HEK293 (cell line): ENCODE measurements around the gene TMEM51.

ENCODE experiments used
- CTCF ChIA-PET: fragments of 350-600 bp; formaldehyde crosslinking; extraction: SDS; loops from one replicate; lab custom pipeline; 2021; ENCODE audit warnings: antibody characterized with exemption; lab: Yijun Ruan, JAX
- POLR2A ChIA-PET: fragments of 300-600 bp; formaldehyde crosslinking; extraction: SDS; loops from one replicate; lab custom pipeline; 2020; ENCODE audit warnings: antibody characterized with exemption, inconsistent platforms; lab: Yijun Ruan, JAX
- H3K27ac ChIP-seq: fragments of 200-500 bp; sonication (Bioruptor generic); 2 replicates; pipeline ENCODE4 v1.5.1; 2014; ENCODE audit warnings: low read depth, low read length, control low read depth, inconsistent platforms; ENCODE audit errors: extremely low read depth
- H3K36me3 ChIP-seq, 2 experiments: fragments of 200-500 bp in 1 of 2; sonication (Bioruptor generic) in 1 of 2; 1 replicate in 1 of 2; 2 replicates in 1 of 2; pipeline ENCODE4 v1.5.1; 2014 to 2017; ENCODE audit warnings: inconsistent platforms in 2 of 2, low read length in 2 of 2; ENCODE audit not compliant: control insufficient read depth in 2 of 2, insufficient read depth in 1 of 2
- H3K4me1 ChIP-seq: fragments of 200-500 bp; sonication (Bioruptor generic); 2 replicates; pipeline ENCODE4 v1.5.1; 2014; ENCODE audit warnings: mild to moderate bottlenecking, low read length, inconsistent platforms; ENCODE audit not compliant: control insufficient read depth, insufficient read depth
- H3K4me3 ChIP-seq: 2 replicates; pipeline ENCODE4 v1.5.1; 2011; ENCODE audit warnings: low read depth, mild to moderate bottlenecking, control low read depth, low read length, moderate library complexity
- H3K9me3 ChIP-seq: fragments of 200-500 bp; sonication (Bioruptor generic); 2 replicates; pipeline ENCODE4 v1.5.1; 2014; ENCODE audit warnings: low read depth, low read length, inconsistent platforms; ENCODE audit not compliant: control insufficient read depth, insufficient read depth
- AEBP2 ChIP-seq: fragments of 450-650 bp; formaldehyde crosslinking; IDR thresholded peaks from 2 replicates; pipeline ENCODE4 v1.5.1; 2016; ENCODE audit warnings: missing biosample characterization, missing genetic modification characterization, borderline replicate concordance
- EGR2 ChIP-seq: fragments of 450-650 bp; formaldehyde crosslinking; IDR thresholded peaks from 2 replicates; pipeline ENCODE4 v1.5.1; 2016; ENCODE audit warnings: low read depth, missing biosample characterization, missing genetic modification characterization
- GFI1B ChIP-seq: fragments of 450-650 bp; formaldehyde crosslinking; IDR thresholded peaks from 2 replicates; pipeline ENCODE4 v1.5.1; 2016; ENCODE audit warnings: missing biosample characterization, missing genetic modification characterization
- GLIS1 ChIP-seq: fragments of 450-650 bp; formaldehyde crosslinking; IDR thresholded peaks from 2 replicates; pipeline ENCODE4 v1.5.1; 2016; ENCODE audit warnings: missing biosample characterization, missing genetic modification characterization
- IKZF3 ChIP-seq: fragments of 450-650 bp; IDR thresholded peaks from 2 replicates; pipeline ENCODE4 v1.5.0; 2018; ENCODE audit warnings: missing biosample characterization, mild to moderate bottlenecking, missing genetic modification characterization, moderate library complexity
- PRDM1 ChIP-seq: fragments of 450-650 bp; formaldehyde crosslinking; IDR thresholded peaks from 2 replicates; pipeline ENCODE4; 2016; ENCODE audit warnings: missing biosample characterization, missing genetic modification characterization
- SP2 ChIP-seq: fragments of 450-650 bp; formaldehyde crosslinking; IDR thresholded peaks from 2 replicates; pipeline ENCODE4 v1.5.1; 2016; ENCODE audit warnings: missing biosample characterization, missing genetic modification characterization
- SP7 ChIP-seq: fragments of 450-650 bp; formaldehyde crosslinking; IDR thresholded peaks from 2 replicates; pipeline ENCODE4 v1.5.1; 2016; ENCODE audit warnings: missing biosample characterization, missing genetic modification characterization
- WT1 ChIP-seq: fragments of 450-650 bp; formaldehyde crosslinking; IDR thresholded peaks from 2 replicates; pipeline ENCODE4 v1.5.1; 2016; ENCODE audit warnings: missing biosample characterization, missing genetic modification characterization
- ZBTB21 ChIP-seq: fragments of 450-650 bp; formaldehyde crosslinking; IDR thresholded peaks from 2 replicates; pipeline ENCODE4 v1.5.1; 2017; ENCODE audit warnings: missing biosample characterization, missing genetic modification characterization
- ZBTB26 ChIP-seq: fragments of 450-650 bp; formaldehyde crosslinking; optimal IDR thresholded peaks from 2 replicates; pipeline ENCODE3; 2016; ENCODE audit warnings: missing biosample characterization, mild to moderate bottlenecking, missing genetic modification characterization
- ZBTB48 ChIP-seq: fragments of 450-650 bp; formaldehyde crosslinking; IDR thresholded peaks from 2 replicates; pipeline ENCODE4 v1.5.1; 2016; ENCODE audit warnings: missing biosample characterization, missing genetic modification characterization
- ZFP41 ChIP-seq: fragments of 450-650 bp; formaldehyde crosslinking; IDR thresholded peaks from 2 replicates; pipeline ENCODE4 v1.5.1; 2016; ENCODE audit warnings: missing biosample characterization, missing genetic modification characterization, borderline replicate concordance
- ZFP69B ChIP-seq: fragments of 450-650 bp; formaldehyde crosslinking; IDR thresholded peaks from 2 replicates; pipeline ENCODE4 v1.5.1; 2016; ENCODE audit warnings: missing biosample characterization, missing genetic modification characterization
- ZIC2 ChIP-seq: fragments of 450-650 bp; formaldehyde crosslinking; IDR thresholded peaks from 2 replicates; pipeline ENCODE4 v1.5.1; 2016; ENCODE audit warnings: missing biosample characterization, missing genetic modification characterization
- ZNF10 ChIP-seq: fragments of 450-650 bp; formaldehyde crosslinking; IDR thresholded peaks from 2 replicates; pipeline ENCODE4 v1.5.1; 2017; ENCODE audit warnings: missing biosample characterization, missing genetic modification characterization
- ZNF202 ChIP-seq: fragments of 450-650 bp; formaldehyde crosslinking; IDR thresholded peaks from 2 replicates; pipeline ENCODE4 v1.5.1; 2016; ENCODE audit warnings: missing biosample characterization, missing genetic modification characterization, borderline replicate concordance
- ZNF23 ChIP-seq: fragments of 450-650 bp; formaldehyde crosslinking; IDR thresholded peaks from 2 replicates; pipeline ENCODE4 v1.5.1; 2016; ENCODE audit warnings: missing biosample characterization, missing genetic modification characterization, borderline replicate concordance
- ZNF239 ChIP-seq: fragments of 450-650 bp; formaldehyde crosslinking; IDR thresholded peaks from 2 replicates; pipeline ENCODE4 v1.5.1; 2016; ENCODE audit warnings: missing biosample characterization, missing genetic modification characterization
- ZNF266 ChIP-seq: fragments of 450-650 bp; formaldehyde crosslinking; IDR thresholded peaks from 2 replicates; pipeline ENCODE4 v1.5.1; 2016; ENCODE audit warnings: missing biosample characterization, missing genetic modification characterization, low read depth
- ZNF391 ChIP-seq: fragments of 450-650 bp; formaldehyde crosslinking; IDR thresholded peaks from 2 replicates; pipeline ENCODE4 v1.5.1; 2016; ENCODE audit warnings: low read depth, missing biosample characterization, missing genetic modification characterization, borderline replicate concordance
- ZNF548 ChIP-seq: fragments of 450-650 bp; formaldehyde crosslinking; IDR thresholded peaks from 2 replicates; pipeline ENCODE4 v1.5.1; 2016; ENCODE audit warnings: missing biosample characterization, missing genetic modification characterization
- ZNF580 ChIP-seq: fragments of 450-650 bp; formaldehyde crosslinking; IDR thresholded peaks from 2 replicates; pipeline ENCODE4 v1.5.1; 2016; ENCODE audit warnings: missing biosample characterization, missing genetic modification characterization
- ZNF658 ChIP-seq: fragments of 450-650 bp; formaldehyde crosslinking; IDR thresholded peaks from 2 replicates; pipeline ENCODE4; 2016; ENCODE audit warnings: missing biosample characterization, missing genetic modification characterization
- ZNF660 ChIP-seq: fragments of 450-650 bp; IDR thresholded peaks from 2 replicates; pipeline ENCODE4 v1.5.1; 2018; ENCODE audit warnings: missing biosample characterization, mild to moderate bottlenecking, missing genetic modification characterization
- ZNF677 ChIP-seq: fragments of 450-650 bp; IDR thresholded peaks from 2 replicates; pipeline ENCODE4 v1.5.0; 2018; ENCODE audit warnings: missing biosample characterization, mild to moderate bottlenecking, missing genetic modification characterization, moderate library complexity
- ZNF76 ChIP-seq: fragments of 450-650 bp; formaldehyde crosslinking; IDR thresholded peaks from 2 replicates; pipeline ENCODE4; 2016; ENCODE audit warnings: low read depth, missing biosample characterization, missing genetic modification characterization, borderline replicate concordance
- ZNF792 ChIP-seq: fragments of 450-650 bp; formaldehyde crosslinking; IDR thresholded peaks from 2 replicates; pipeline ENCODE4 v1.5.1; 2016; ENCODE audit warnings: missing biosample characterization, missing genetic modification characterization
- ZSCAN16 ChIP-seq: fragments of 450-650 bp; formaldehyde crosslinking; IDR thresholded peaks from 2 replicates; pipeline ENCODE4 v1.5.1; 2016; ENCODE audit warnings: missing biosample characterization, missing genetic modification characterization
- ZSCAN30 ChIP-seq: fragments of 450-650 bp; IDR thresholded peaks from 2 replicates; pipeline ENCODE4 v1.5.1; 2018; ENCODE audit warnings: missing biosample characterization, mild to moderate bottlenecking, missing genetic modification characterization, moderate library complexity
- ZXDB ChIP-seq: fragments of 450-650 bp; formaldehyde crosslinking; IDR thresholded peaks from 2 replicates; pipeline ENCODE4 v1.5.1; 2016; ENCODE audit warnings: missing biosample characterization, missing genetic modification characterization
- TF ChIP-seq, protein P1 (sequence below): fragments of 450-650 bp; formaldehyde crosslinking; IDR thresholded peaks from 2 replicates; pipeline ENCODE4 v1.5.1; 2017; ENCODE audit warnings: missing biosample characterization, mild to moderate bottlenecking, missing genetic modification characterization, moderate library complexity
- TF ChIP-seq, protein P2 (sequence below): fragments of 450-650 bp; formaldehyde crosslinking; IDR thresholded peaks from 2 replicates; pipeline ENCODE4 v1.5.1; 2016; ENCODE audit warnings: missing biosample characterization, missing genetic modification characterization

TMEM51 gene

DNA sequence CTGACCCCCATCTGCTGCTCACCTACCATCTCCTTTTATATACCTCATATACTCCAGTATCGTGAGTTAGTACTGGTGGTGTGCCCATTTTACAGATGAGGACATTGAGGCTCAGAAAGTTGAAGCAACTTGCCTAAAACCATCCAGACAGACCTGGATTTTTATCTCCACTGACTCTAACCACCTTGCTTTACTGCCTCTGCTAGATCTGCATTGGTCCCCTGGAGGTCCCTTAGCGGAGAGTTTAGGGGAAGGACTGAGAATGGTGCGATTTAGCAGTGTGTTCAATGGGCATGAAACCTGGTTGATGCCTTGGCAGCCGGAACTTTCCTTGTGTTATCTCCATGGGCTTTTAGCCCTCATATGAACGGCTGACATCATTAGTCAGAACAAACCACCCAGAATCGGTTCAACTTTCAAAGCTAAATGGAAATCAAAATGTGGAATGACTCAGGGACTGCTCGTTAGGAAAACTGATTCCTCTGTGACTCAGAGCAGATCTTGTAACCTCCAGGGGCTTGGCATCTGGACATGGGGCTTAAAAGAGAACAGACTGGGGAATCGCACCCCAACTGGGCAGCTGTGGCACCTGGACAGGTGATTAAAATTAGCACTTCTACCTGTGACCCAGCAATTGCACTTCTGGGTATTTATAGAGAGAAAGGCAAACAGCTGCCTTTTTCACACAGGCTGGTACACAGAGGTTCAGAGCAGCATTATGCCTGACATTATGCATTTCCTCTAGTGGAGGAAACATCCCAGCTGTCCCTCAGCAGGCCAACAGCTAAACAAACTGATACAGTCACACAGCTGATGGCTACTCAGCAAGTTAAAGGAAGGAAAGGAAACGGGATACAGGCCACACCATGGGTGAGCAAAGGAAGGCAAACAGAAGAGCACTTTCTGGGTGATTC lies 25.3 kb downstream of the TMEM51 start:
- ChIA-PET POLR2A (no interaction called here), CTCF (no interaction called here)
- Histone ChIP-seq H3K36me3 (no peaks in the 10 kb centered on the region), H3K9me3 (no peaks in the 10 kb centered on the region), H3K27ac (no peak overlapping the region), H3K4me3 (no peak overlapping the region), H3K4me1 (no peaks in the 10 kb centered on the region; the same call in 1 of the 2 replicates)
- TF ChIP-seq IKZF3 (tag by site-specific recombination) (no peak), ZNF266 (no peak), ZXDB (tag by site-specific recombination) (peak; percentile 48; the same call in 1 of the 2 replicates), GLIS1 (tag by site-specific recombination) (peak; percentile 85), ZSCAN16 (tag by site-specific recombination) (no peak), ZNF660 (tag by site-specific recombination) (peak; percentile 79), EGR2 (tag by site-specific recombination) (no peak), ZBTB48 (tag by site-specific recombination) (no peak), ZBTB21 (peak; percentile 43; the same call in 1 of the 2 replicates), PRDM1 (tag by site-specific recombination) (peak; percentile 82), ZNF239 (no peak), AEBP2 (tag by site-specific recombination) (no peak), GFI1B (tag by site-specific recombination) (peak; percentile 82), ZIC2 (tag by site-specific recombination) (peak; percentile 61; the same call in 1 of the 2 replicates), ZNF548 (tag by site-specific recombination) (no peak), ZNF76 (tag by site-specific recombination) (no peak), ZNF202 (tag by site-specific recombination) (no peak), ZBTB26 (tag by site-specific recombination) (no peak), ZFP41 (tag by site-specific recombination) (no peak), ZNF658 (no peak), ZNF23 (tag by site-specific recombination) (no peak), ZNF580 (tag by site-specific recombination) (no peak), SP7 (tag by site-specific recombination) (peak; percentile 67), ZFP69B (tag by site-specific recombination) (no peak), ZSCAN30 (tag by site-specific recombination) (no peak), ZNF10 (no peak), ZNF391 (tag by site-specific recombination) (no peak), WT1 (tag by site-specific recombination) (no peak), ZNF677 (tag by site-specific recombination) (no peak), SP2 (tag by site-specific recombination) (no peak), ZNF792 (tag by site-specific recombination) (no peak)
- TF ChIP-seq, protein P1, sequence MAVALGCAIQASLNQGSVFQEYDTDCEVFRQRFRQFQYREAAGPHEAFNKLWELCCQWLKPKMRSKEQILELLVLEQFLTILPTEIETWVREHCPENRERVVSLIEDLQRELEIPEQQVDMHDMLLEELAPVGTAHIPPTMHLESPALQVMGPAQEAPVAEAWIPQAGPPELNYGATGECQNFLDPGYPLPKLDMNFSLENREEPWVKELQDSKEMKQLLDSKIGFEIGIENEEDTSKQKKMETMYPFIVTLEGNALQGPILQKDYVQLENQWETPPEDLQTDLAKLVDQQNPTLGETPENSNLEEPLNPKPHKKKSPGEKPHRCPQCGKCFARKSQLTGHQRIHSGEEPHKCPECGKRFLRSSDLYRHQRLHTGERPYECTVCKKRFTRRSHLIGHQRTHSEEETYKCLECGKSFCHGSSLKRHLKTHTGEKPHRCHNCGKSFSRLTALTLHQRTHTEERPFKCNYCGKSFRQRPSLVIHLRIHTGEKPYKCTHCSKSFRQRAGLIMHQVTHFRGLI = no peak
- TF ChIP-seq, protein P2, sequence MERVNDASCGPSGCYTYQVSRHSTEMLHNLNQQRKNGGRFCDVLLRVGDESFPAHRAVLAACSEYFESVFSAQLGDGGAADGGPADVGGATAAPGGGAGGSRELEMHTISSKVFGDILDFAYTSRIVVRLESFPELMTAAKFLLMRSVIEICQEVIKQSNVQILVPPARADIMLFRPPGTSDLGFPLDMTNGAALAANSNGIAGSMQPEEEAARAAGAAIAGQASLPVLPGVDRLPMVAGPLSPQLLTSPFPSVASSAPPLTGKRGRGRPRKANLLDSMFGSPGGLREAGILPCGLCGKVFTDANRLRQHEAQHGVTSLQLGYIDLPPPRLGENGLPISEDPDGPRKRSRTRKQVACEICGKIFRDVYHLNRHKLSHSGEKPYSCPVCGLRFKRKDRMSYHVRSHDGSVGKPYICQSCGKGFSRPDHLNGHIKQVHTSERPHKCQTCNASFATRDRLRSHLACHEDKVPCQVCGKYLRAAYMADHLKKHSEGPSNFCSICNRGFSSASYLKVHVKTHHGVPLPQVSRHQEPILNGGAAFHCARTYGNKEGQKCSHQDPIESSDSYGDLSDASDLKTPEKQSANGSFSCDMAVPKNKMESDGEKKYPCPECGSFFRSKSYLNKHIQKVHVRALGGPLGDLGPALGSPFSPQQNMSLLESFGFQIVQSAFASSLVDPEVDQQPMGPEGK = peak; percentile 60
